Activated CD8-positive, alpha-beta T cell treated with anti-CD3 and anti-CD28 coated beads, Interleukin-2, amount 10 ng/mL, durations not matched to agents 7 days and 5 days (primary cell): ENCODE results near the gene RDH12. TPM values are rescaled to one million over a fixed set of nuclear protein-coding genes. Genes with fewer than 3 reads are reported as not detected.

Experiments used
- ATAC-seq: fragments of 150-1000 bp; cut with Tn5 transposase; one replicate; pipeline ENCODE4 v1.10.0; 2021; ENCODE audit warnings: moderate library complexity
- CTCF ChIA-PET: fragments of 350-600 bp; sonication (Branson Sonifier 250); formaldehyde crosslinking; loops from one replicate; lab custom pipeline; 2021; ENCODE audit warnings: antibody characterized with exemption; lab: Charles Lee
- POLR2A ChIA-PET: fragments of 350-600 bp; sonication (Branson Sonifier 250); formaldehyde crosslinking; loops from one replicate; lab custom pipeline; 2021; ENCODE audit warnings: antibody characterized with exemption; lab: Charles Lee
- DNase-seq: peaks from one replicate; pipeline ENCODE4 v3.0.0-alpha.2; 2020
- H3K27ac Mint-ChIP-seq: one replicate; pipeline ENCODE4 v1.8.0; 2021; ENCODE audit warnings: mild to moderate bottlenecking, mixed read lengths
- H3K27me3 Mint-ChIP-seq: one replicate; pipeline ENCODE4 v1.8.0; 2021; ENCODE audit warnings: low read depth, mixed read lengths
- H3K36me3 Mint-ChIP-seq: one replicate; pipeline ENCODE4 v1.8.0; 2021; ENCODE audit warnings: low read depth, mixed read lengths
- H3K4me1 Mint-ChIP-seq: one replicate; pipeline ENCODE4 v1.8.0; 2021; ENCODE audit warnings: low read depth, mixed read lengths
- H3K4me3 Mint-ChIP-seq: one replicate; pipeline ENCODE4 v1.8.0; 2021; ENCODE audit warnings: mild to moderate bottlenecking, mixed read lengths
- H3K9me3 Mint-ChIP-seq: one replicate; pipeline ENCODE4 v1.8.0; 2022; ENCODE audit warnings: mixed read lengths; ENCODE audit not compliant: insufficient read depth
- total RNA-seq, 2 experiments: library from RNA; stranded (reverse); gene quantifications; one replicate each; pipeline ENCODE4 v1.2.3, GENCODE V29; 2021

The RDH12 gene
- total RNA-seq, 2 experiments from 2014 or later, result not detected

GRCh38 chr14:67675219-67675582 lies 26.5 kb upstream of the RDH12 start:
- peaks cover 42% of the 10 kb centered on the region for H3K4me1 Mint-ChIP-seq
- H3K27ac Mint-ChIP-seq, result peak overlapping the region; percentile 86
- no peaks in the 10 kb centered on the region for H3K9me3 Mint-ChIP-seq
- no peak for ATAC-seq
- ChIA-PET POLR2A (interaction anchor here (1.0 to 1.2 kb wide), 3 partner anchors 17 to 29 kb away, joined by 4 to 5 read pairs (median 4); partner anchors contain the start of gene RDH11), CTCF (interaction anchor here (0.9 to 4.1 kb wide), 7 partner anchors 8 to 104 kb away, joined by 3 to 28 read pairs (median 5); partner anchors contain the start of gene RDH11)
- peaks cover 32% of the 10 kb centered on the region for H3K36me3 Mint-ChIP-seq
- peak overlapping the region; percentile 83 for H3K4me3 Mint-ChIP-seq
- no peaks in the 10 kb centered on the region for H3K27me3 Mint-ChIP-seq
- no peak for DNase-seq

GRCh38 chr14:67679006-67679405 lies 22.7 kb upstream of the RDH12 start:
- no peaks in the 10 kb centered on the region for H3K27me3 Mint-ChIP-seq
- DNase-seq (no peak), ATAC-seq (no peak)
- peaks cover 42% of the 10 kb centered on the region for H3K4me1 Mint-ChIP-seq
- H3K9me3 Mint-ChIP-seq, result no peaks in the 10 kb centered on the region
- H3K4me3 Mint-ChIP-seq, result no peak overlapping the region
- ChIA-PET CTCF (interaction anchor here (0.7 to 3.2 kb wide), 3 partner anchors 13 to 60 kb away, joined by 3 to 19 read pairs (median 9); no protein-coding TSS in a partner anchor), POLR2A (interaction anchor here (2.4 kb wide), 1 partner anchor 16 kb away, joined by 12 read pairs; the partner anchor contains the start of gene RDH11)
- no peak overlapping the region for H3K27ac Mint-ChIP-seq
- peaks cover 62% of the 10 kb centered on the region for H3K36me3 Mint-ChIP-seq

GRCh38 chr14:67680121-67680602 lies 21.5 kb upstream of the RDH12 start:
- Mint-ChIP-seq H3K27ac (peak overlapping the region; percentile 63), H3K9me3 (no peaks in the 10 kb centered on the region), H3K36me3 (peaks cover 69% of the 10 kb centered on the region), H3K27me3 (no peaks in the 10 kb centered on the region), H3K4me1 (peaks cover 42% of the 10 kb centered on the region), H3K4me3 (no peak overlapping the region)
- peak; percentile 54 for DNase-seq
- peak; percentile 94 for ATAC-seq
- ChIA-PET POLR2A (interaction anchor here (2.4 kb wide), 1 partner anchor 15 kb away, joined by 12 read pairs; the partner anchor contains the start of gene RDH11), CTCF (interaction anchor here (0.9 to 3.2 kb wide), 4 partner anchors 12 to 61 kb away, joined by 3 to 19 read pairs (median 6); partner anchors contain the start of gene RDH12)

DNA sequence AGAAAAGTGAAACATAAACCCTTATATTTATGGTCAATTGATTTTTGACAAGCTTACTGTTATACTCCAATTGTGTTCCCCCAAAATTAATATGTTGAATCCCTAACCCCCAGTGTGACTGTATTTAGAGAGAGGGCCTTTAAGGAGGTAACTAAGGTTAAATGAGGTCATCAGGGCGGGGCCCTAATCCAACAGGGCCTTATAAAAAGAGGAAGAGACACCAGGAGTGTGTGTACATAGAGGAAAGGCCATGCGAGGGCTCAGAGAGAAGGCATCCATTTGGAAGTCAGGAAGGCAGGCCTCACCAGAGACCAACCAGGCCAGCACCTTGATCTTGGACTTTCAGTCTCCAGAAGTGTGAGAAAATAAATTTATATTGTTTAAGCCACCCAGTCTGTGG lies 20.7 kb upstream of the RDH12 start:
- no peak for ATAC-seq

GRCh38 chr14:67683842-67684241 lies 17.8 kb upstream of the RDH12 start:
- POLR2A ChIA-PET, result interaction anchor here (2.4 kb wide), 1 partner anchor 12 kb away, joined by 9 read pairs; the partner anchor contains the start of gene RDH11
- DNase-seq (no peak), ATAC-seq (no peak)
- no peak overlapping the region for H3K4me3 Mint-ChIP-seq
- H3K27me3 Mint-ChIP-seq, result no peaks in the 10 kb centered on the region
- CTCF ChIA-PET, result interaction anchor here (0.8 to 1.3 kb wide), 2 partner anchors 10 to 84 kb away, joined by 3 read pairs; partner anchors contain the start of gene PIGH
- peaks cover 69% of the 10 kb centered on the region for H3K36me3 Mint-ChIP-seq
- H3K9me3 Mint-ChIP-seq, result no peaks in the 10 kb centered on the region
- H3K27ac Mint-ChIP-seq, result no peak overlapping the region
- peaks cover 26% of the 10 kb centered on the region for H3K4me1 Mint-ChIP-seq

More for the DNA sequence above, 20.7 kb upstream of the RDH12 start:
- no peaks in the 10 kb centered on the region for H3K9me3 Mint-ChIP-seq
- no peaks in the 10 kb centered on the region for H3K27me3 Mint-ChIP-seq
- POLR2A ChIA-PET, result interaction anchor here (0.6 to 2.4 kb wide), 2 partner anchors 13 to 14 kb away, joined by 3 to 12 read pairs; partner anchors contain the start of gene RDH11
- peaks cover 72% of the 10 kb centered on the region for H3K36me3 Mint-ChIP-seq
- peaks cover 37% of the 10 kb centered on the region for H3K4me1 Mint-ChIP-seq
- no peak for DNase-seq
- no peak overlapping the region for H3K4me3 Mint-ChIP-seq
- CTCF ChIA-PET, result interaction anchor here (0.9 to 3.2 kb wide), 4 partner anchors 11 to 62 kb away, joined by 3 to 19 read pairs (median 6); partner anchors contain the start of gene RDH12
- peak overlapping the region; percentile 63 for H3K27ac Mint-ChIP-seq

GRCh38 chr14:67690011-67690410 lies 11.7 kb upstream of the RDH12 start:
- no peak for ATAC-seq
- no peaks in the 10 kb centered on the region for H3K9me3 Mint-ChIP-seq
- H3K36me3 Mint-ChIP-seq, result peaks cover 61% of the 10 kb centered on the region
- H3K4me3 Mint-ChIP-seq, result no peak overlapping the region
- peaks cover 23% of the 10 kb centered on the region for H3K4me1 Mint-ChIP-seq
- ChIA-PET POLR2A (no interaction called here), CTCF (interaction anchor here (1.0 to 4.5 kb wide), 4 partner anchors 14 to 23 kb away, joined by 3 to 33 read pairs (median 4); partner anchors contain the start of gene VTI1B)
- H3K27ac Mint-ChIP-seq, result no peak overlapping the region
- DNase-seq, result no peak
- no peaks in the 10 kb centered on the region for H3K27me3 Mint-ChIP-seq

GRCh38 chr14:67694791-67695393 lies 6.8 kb upstream of the RDH12 start:
- POLR2A ChIA-PET, result interaction anchor here (1.0 to 1.9 kb wide), 7 partner anchors 10 to 95 kb away, joined by 3 to 12 read pairs (median 4); partner anchors contain the start of genes PIGH and VTI1B

GRCh38 chr14:67695394-67695949 lies 6.2 kb upstream of the RDH12 start, which contains the start of gene RDH11:
Gene RDH11, minus strand, starts transcription at chr14:67695764. Its CDS starts 61 bp downstream, at chr14:67695703.
- no peaks in the 10 kb centered on the region for H3K9me3 Mint-ChIP-seq
- ATAC-seq (peak; percentile 90), DNase-seq (peak; percentile 91)
- ChIA-PET CTCF (interaction anchor here (0.7 to 2.2 kb wide), 11 partner anchors 9 to 122 kb away, joined by 3 to 17 read pairs (median 5); no protein-coding TSS in a partner anchor), POLR2A (interaction anchor here (0.6 to 1.9 kb wide), 9 partner anchors 9 to 95 kb away, joined by 3 to 12 read pairs (median 4); partner anchors contain the start of genes PIGH and VTI1B)
- no peaks in the 10 kb centered on the region for H3K27me3 Mint-ChIP-seq
- peak within 1 kb of the TSS; percentile 95 for H3K27ac Mint-ChIP-seq
- peaks cover 29% of the 10 kb centered on the region for H3K4me1 Mint-ChIP-seq
- H3K36me3 Mint-ChIP-seq, result peaks cover 18% of the 10 kb centered on the region
- peak within 1 kb of the TSS; percentile 88 for H3K4me3 Mint-ChIP-seq

More at GRCh38 chr14:67694791-67695393, 6.8 kb upstream of the RDH12 start:
- H3K4me1 Mint-ChIP-seq, result peaks cover 29% of the 10 kb centered on the region
- DNase-seq, result peak; percentile 88
- no peaks in the 10 kb centered on the region for H3K9me3 Mint-ChIP-seq
- peak; percentile 95 for ATAC-seq
- no peaks in the 10 kb centered on the region for H3K27me3 Mint-ChIP-seq
- peaks cover 24% of the 10 kb centered on the region for H3K36me3 Mint-ChIP-seq
- CTCF ChIA-PET, result interaction anchor here (0.7 to 2.2 kb wide), 12 partner anchors 10 to 335 kb away, joined by 3 to 17 read pairs (median 4); partner anchors contain the start of genes ATP6V1D and EIF2S1
- peak overlapping the region; percentile 95 for H3K27ac Mint-ChIP-seq
- peak overlapping the region; percentile 88 for H3K4me3 Mint-ChIP-seq

DNA sequence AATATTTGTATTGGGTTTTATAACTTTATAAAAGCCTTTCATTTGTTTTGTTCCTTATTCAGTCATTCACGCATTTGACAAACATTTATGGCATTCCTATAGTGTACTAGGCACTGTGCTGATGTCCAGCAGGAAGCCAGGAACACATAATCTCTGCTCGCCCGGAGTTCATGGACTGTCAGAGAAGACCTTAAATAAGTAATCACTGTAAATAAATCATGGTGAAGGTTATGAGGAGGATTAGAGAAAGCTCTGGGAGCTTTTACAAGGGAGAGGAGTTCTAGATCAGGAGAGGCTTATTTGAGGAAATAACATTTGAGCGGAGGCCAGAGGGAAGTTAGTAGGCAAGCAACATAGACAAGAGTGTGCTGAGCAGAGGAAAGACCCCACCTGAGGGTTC lies 4.7 kb upstream of the RDH12 start:
- H3K36me3 Mint-ChIP-seq, result peaks cover 5% of the 10 kb centered on the region
- POLR2A ChIA-PET, result no interaction called here
- H3K27ac Mint-ChIP-seq, result no peak overlapping the region
- H3K9me3 Mint-ChIP-seq, result no peaks in the 10 kb centered on the region
- H3K27me3 Mint-ChIP-seq, result no peaks in the 10 kb centered on the region
- no peak overlapping the region for H3K4me3 Mint-ChIP-seq
- H3K4me1 Mint-ChIP-seq, result peaks cover 28% of the 10 kb centered on the region
- CTCF ChIA-PET, result interaction anchor here (1.7 to 1.9 kb wide), 2 partner anchors 78 to 338 kb away, joined by 4 to 10 read pairs; partner anchors contain the start of gene ATP6V1D
- ATAC-seq, result no peak
- DNase-seq, result no peak

DNA sequence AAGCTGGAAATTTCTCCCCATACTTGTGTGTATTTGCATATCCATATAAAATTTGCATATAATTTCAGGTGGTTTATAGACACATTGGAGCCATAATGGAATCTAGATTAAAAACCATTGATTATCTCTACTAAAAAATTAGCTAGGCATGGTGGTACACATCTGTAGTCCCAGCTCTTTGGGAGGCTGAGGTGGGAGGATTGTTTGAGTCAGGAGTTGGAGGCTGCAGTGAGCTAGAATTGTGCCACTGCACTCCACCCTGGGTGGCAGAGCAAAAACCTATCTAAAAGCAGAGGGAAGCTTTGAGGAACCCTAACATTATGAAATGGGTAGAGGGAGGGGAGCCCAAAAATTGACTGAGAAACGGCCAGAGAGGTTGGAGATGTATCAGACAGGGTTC lies 3.5 kb upstream of the RDH12 start:
- ATAC-seq, result no peak
- H3K4me1 Mint-ChIP-seq, result peaks cover 20% of the 10 kb centered on the region
- no peak overlapping the region for H3K4me3 Mint-ChIP-seq
- H3K27ac Mint-ChIP-seq, result no peak overlapping the region
- H3K27me3 Mint-ChIP-seq, result no peaks in the 10 kb centered on the region
- POLR2A ChIA-PET, result no interaction called here
- H3K36me3 Mint-ChIP-seq, result no peaks in the 10 kb centered on the region
- DNase-seq, result no peak
- CTCF ChIA-PET, result interaction anchor here (0.7 to 1.9 kb wide), 4 partner anchors 79 to 339 kb away, joined by 3 to 10 read pairs (median 4); partner anchors contain the start of gene ATP6V1D
- no peaks in the 10 kb centered on the region for H3K9me3 Mint-ChIP-seq

DNA sequence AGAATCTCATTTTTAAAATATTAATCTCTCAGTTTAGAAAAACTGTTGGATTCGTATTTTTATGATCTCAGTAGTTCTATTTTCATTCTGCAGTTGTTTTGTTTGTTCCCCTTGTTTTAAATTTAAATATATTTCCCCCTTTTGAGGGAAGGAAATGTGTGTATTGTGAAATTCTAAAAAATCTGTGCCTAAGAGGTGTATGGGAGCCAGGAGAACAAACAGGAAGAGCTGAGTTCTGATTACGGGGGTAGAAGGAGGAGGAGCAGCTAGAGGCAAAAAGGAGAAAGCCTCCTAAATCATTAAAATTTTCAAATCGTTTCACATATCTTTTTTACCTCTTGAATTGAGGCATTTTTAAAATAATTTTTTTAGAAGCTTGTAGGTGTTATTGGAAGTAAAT lies 2.3 kb downstream of the RDH12 start:
- POLR2A ChIA-PET, result interaction anchor here (0.9 to 1.4 kb wide), 5 partner anchors 8 to 85 kb away, joined by 3 to 7 read pairs (median 3); partner anchors contain the start of gene RDH11
- CTCF ChIA-PET, result interaction anchor here (0.7 to 3.2 kb wide), 51 partner anchors 9 to 1110 kb away, joined by 3 to 93 read pairs (median 4); partner anchors contain the start of genes ARG2, ATP6V1D, PIGH and RDH11

More for the DNA sequence above, 2.3 kb downstream of the RDH12 start:
- no peak for ATAC-seq
- Mint-ChIP-seq H3K27me3 (peaks cover 5% of the 10 kb centered on the region), H3K9me3 (no peaks in the 10 kb centered on the region), H3K4me1 (peaks cover 3% of the 10 kb centered on the region), H3K36me3 (no peaks in the 10 kb centered on the region), H3K27ac (no peak overlapping the region), H3K4me3 (no peak overlapping the region)
- DNase-seq, result no peak
